Keratinocyte (primary cell): ENCODE data around the gene SLC35E4. TPM values are rescaled to one million over a fixed set of nuclear protein-coding genes. Genes with fewer than 3 reads are reported as not detected.

Source experiments
- DNase-seq: peaks from one replicate; pipeline ENCODE4 v3.0.0-alpha.2; 2011; ENCODE audit warnings: low read depth, missing footprints, low spot score
- FAIRE-seq: peaks from 2 replicates; lab custom pipeline; 2011; peaks lifted over from hg19 to GRCh38; lab: Jason Lieb, UNC
- H2AFZ ChIP-seq: 2 replicates; pipeline ENCODE4 v1.6.0; 2012; ENCODE audit warnings: low read length, control low read depth, inconsistent platforms; ENCODE audit not compliant: control insufficient read depth
- H3K27ac ChIP-seq: 2 replicates; pipeline ENCODE4 v1.5.1; 2011; ENCODE audit warnings: low read length; ENCODE audit not compliant: control insufficient read depth, insufficient read depth
- H3K27me3 ChIP-seq: 3 replicates; pipeline ENCODE4 v1.6.0; 2011; ENCODE audit warnings: low read length; ENCODE audit not compliant: control insufficient read depth, insufficient read depth; ENCODE audit errors: extremely low read depth
- H3K36me3 ChIP-seq, 2 experiments: 2 replicates in 1 of 2; 3 replicates in 1 of 2; pipeline ENCODE4 v1.5.1; 2011; ENCODE audit warnings: low read length in 2 of 2, mild to moderate bottlenecking in 1 of 2; ENCODE audit not compliant: control insufficient read depth in 2 of 2, insufficient read depth in 2 of 2; ENCODE audit errors: extremely low read depth in 1 of 2
- H3K4me1 ChIP-seq: 3 replicates; pipeline ENCODE4 v1.5.1; 2011; ENCODE audit warnings: low read length; ENCODE audit not compliant: control insufficient read depth, insufficient read depth; ENCODE audit errors: extremely low read depth
- H3K4me2 ChIP-seq: 3 replicates; pipeline ENCODE4 v1.6.0; 2011; ENCODE audit warnings: low read depth, low read length; ENCODE audit not compliant: control insufficient read depth, insufficient read depth; ENCODE audit errors: extremely low read depth
- H3K4me3 ChIP-seq, 3 experiments: fragments of 200-600 bp in 1 of 3; sonication (generic) in 1 of 3; 2 replicates in 2 of 3; 3 replicates in 1 of 3; pipeline ENCODE4 v1.5.1; 2011 to 2016; ENCODE audit warnings: low read length in 3 of 3, mild to moderate bottlenecking in 3 of 3, control low read depth in 2 of 3, inconsistent platforms in 1 of 3, low read depth in 1 of 3, mixed read lengths in 1 of 3, mixed run types in 1 of 3, moderate library complexity in 1 of 3; ENCODE audit not compliant: control insufficient read depth in 2 of 3, insufficient read depth in 2 of 3; ENCODE audit errors: extremely low read depth in 1 of 3
- H3K79me2 ChIP-seq: 2 replicates; pipeline ENCODE4 v1.6.0; 2012; ENCODE audit warnings: low read length; ENCODE audit not compliant: control insufficient read depth, insufficient read depth
- H3K9ac ChIP-seq: 3 replicates; pipeline ENCODE4 v1.6.0; 2011; ENCODE audit warnings: low read length; ENCODE audit not compliant: control insufficient read depth, insufficient read depth; ENCODE audit errors: extremely low read depth
- H3K9me1 ChIP-seq: 3 replicates; pipeline ENCODE4 v1.6.0; 2011; ENCODE audit warnings: low read length; ENCODE audit not compliant: control insufficient read depth, insufficient read depth; ENCODE audit errors: extremely low read depth
- H3K9me3 ChIP-seq: 2 replicates; pipeline ENCODE4 v1.5.1; 2012; ENCODE audit warnings: low read depth, low read length; ENCODE audit not compliant: control insufficient read depth
- H4K20me1 ChIP-seq: 3 replicates; pipeline ENCODE4 v1.6.0; 2011; ENCODE audit warnings: low read length; ENCODE audit not compliant: control insufficient read depth, insufficient read depth; ENCODE audit errors: extremely low read depth
- CTCF ChIP-seq, 3 experiments: IDR thresholded peaks in 1 of 3; conservative IDR thresholded peaks in 1 of 3; optimal IDR thresholded peaks in 1 of 3; 2 replicates in 2 of 3; 3 replicates in 1 of 3; pipeline versions ENCODE3 to v1.5.1; 2011; ENCODE audit warnings: low read length in 3 of 3, mild to moderate bottlenecking in 3 of 3, moderate library complexity in 2 of 3, control low read depth in 1 of 3, inconsistent platforms in 1 of 3; ENCODE audit not compliant: insufficient read depth in 2 of 3; ENCODE audit errors: extremely low read depth in 1 of 3
- EZH2 ChIP-seq: IDR thresholded peaks from one replicate; pipeline ENCODE4 v1.6.1; 2012; ENCODE audit warnings: inconsistent platforms, mild to moderate bottlenecking, low read length, moderate library complexity
- dilution Hi-C: fragments of 300-500 bp; cut with MboI; formaldehyde crosslinking; loops from one replicate; pipeline ENCODE4 v1.7.0; 2020; ENCODE audit warnings: low sequenced_read_pairs; ENCODE audit not compliant: extremely low pct_ligation_motif_present
- polyA plus RNA-seq, 5 experiments: library from polyadenylated mRNA; depleted of rRNA in 3 of 5; stranded (reverse) in 3 of 5; stranded (forward) in 1 of 5; unstranded in 1 of 5; fragments of >200 nt; gene quantifications; 1 replicate in 1 of 5; 2 replicates in 3 of 5; 3 replicates in 1 of 5; pipeline versions ENCODE4 v1.2.1 to v1.2.3, GENCODE V29; 2011 to 2012; ENCODE audit warnings: missing spikeins in 2 of 5, low read depth in 1 of 5, low replicate concordance in 1 of 5

Gene SLC35E4
- polyA plus RNA-seq, 1 donor (not counting 4 experiments of a cell fraction or from before 2014, with no cell fraction given): 2.3 TPM

DNA sequence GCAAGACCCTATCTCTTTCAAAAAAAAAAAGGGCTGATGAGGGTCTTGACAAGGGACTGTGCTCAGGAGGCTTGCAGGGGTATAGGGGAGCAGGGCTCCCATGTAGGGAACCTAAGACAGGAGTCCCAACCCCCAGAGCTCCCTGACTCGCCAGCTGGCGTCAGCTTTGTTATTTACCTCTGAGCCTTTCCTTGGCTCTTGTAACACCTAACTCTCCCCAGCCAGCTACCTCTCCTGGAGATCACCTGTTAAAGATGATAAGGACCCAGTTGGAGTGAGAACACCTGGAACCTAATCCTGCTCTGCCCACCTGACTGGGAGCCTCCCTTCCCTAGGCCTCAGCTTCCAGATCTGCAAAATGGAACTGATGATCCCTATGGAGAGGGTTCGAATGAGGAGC, 13.2 kb downstream of the SLC35E4 start:
- Histone ChIP-seq H3K27me3 (no peaks in the 10 kb centered on the region), H3K9me3 (no peaks in the 10 kb centered on the region), H3K9me1 (no peaks in the 10 kb centered on the region), H3K36me3 (peaks cover 0 to 2% of the 10 kb centered on the region in 2 experiments), H3K4me2 (no peak overlapping the region), H3K4me1 (peaks cover 9% of the 10 kb centered on the region), H3K4me3 (no peak overlapping the region), H3K79me2 (no peaks in the 10 kb centered on the region), H4K20me1 (no peaks in the 10 kb centered on the region), H3K27ac (peak overlapping the region; percentile 23), H2AFZ (no peak overlapping the region), H3K9ac (no peak overlapping the region)
- no peak for DNase-seq
- dilution Hi-C loops: no loop called here
- peak; percentile 32 for FAIRE-seq
- TF ChIP-seq EZH2 (no peak), CTCF (optimal IDR thresholded peaks at IDR 0.05 in 1 of 3, IDR thresholded peaks at IDR 0.05 in 1 of 3, conservative IDR thresholded peaks at IDR 0.05 in 1 of 3; ENCODE audit: extremely low read depth in 1 of 3, insufficient read depth in 2 of 3, low read length in 3 of 3) (no peak)

DNA sequence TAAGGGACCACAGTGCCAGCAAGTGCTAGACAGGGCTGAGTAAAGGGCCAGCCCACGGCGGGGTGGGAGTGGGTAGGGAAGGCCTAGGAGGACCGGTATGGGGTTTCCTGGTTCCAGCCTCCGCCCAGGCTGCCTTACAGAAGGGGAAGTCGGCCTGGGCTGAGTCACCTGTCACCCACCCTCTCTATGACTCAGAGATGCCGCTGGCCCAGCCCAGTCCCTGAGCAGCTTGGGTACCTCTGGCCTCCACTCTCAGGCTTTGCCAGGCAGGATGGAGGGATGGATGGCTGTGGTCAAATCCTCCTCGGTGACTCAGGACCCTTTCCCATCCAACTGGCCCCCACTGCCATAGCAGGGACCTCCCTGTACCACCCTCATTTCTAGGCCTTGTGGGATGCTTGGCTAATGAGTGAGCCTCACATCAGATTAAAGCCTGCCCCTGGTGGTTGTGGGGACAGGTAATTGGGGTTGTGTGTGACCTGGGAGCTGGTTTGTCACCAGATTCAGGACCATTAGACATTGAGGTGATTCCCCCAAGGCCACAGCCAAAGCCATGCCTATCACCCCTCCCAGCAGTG, 13.9 kb downstream of the SLC35E4 start:
- Histone ChIP-seq H3K4me3 (no peak overlapping the region), H3K9me1 (no peaks in the 10 kb centered on the region), H3K27me3 (no peaks in the 10 kb centered on the region), H3K9me3 (no peaks in the 10 kb centered on the region), H3K27ac (peak overlapping the region; percentile 23), H3K36me3 (peaks cover 0 to 3% of the 10 kb centered on the region in 2 experiments), H2AFZ (no peak overlapping the region), H3K9ac (peak overlapping the region; percentile 3), H3K4me2 (no peak overlapping the region), H3K4me1 (peaks cover 9% of the 10 kb centered on the region), H4K20me1 (no peaks in the 10 kb centered on the region), H3K79me2 (no peaks in the 10 kb centered on the region)
- peak; percentile 77 for FAIRE-seq
- TF ChIP-seq EZH2 (no peak), CTCF (optimal IDR thresholded peaks at IDR 0.05 in 1 of 3, IDR thresholded peaks at IDR 0.05 in 1 of 3, conservative IDR thresholded peaks at IDR 0.05 in 1 of 3; ENCODE audit: extremely low read depth in 1 of 3, insufficient read depth in 2 of 3, low read length in 3 of 3) (peak in 2 of 3 experiments; percentile 20 to 24)
- dilution Hi-C loops: no loop called here
- DNase-seq: no peak
